IPS DF 6.9 (cell line): ENCODE measurements around the gene UCP3.

Source experiments
- DNase-seq: peaks from one replicate; pipeline ENCODE4 v3.0.0-alpha.2; 2013; ENCODE audit warnings: low read depth, low spot score
- H3K27ac ChIP-seq: one replicate; pipeline ENCODE4 v1.5.1; 2013; ENCODE audit warnings: low read length, control low read depth
- H3K27me3 ChIP-seq: 2 replicates; pipeline ENCODE4 v1.6.1; 2013; ENCODE audit warnings: mild to moderate bottlenecking, low read length; ENCODE audit not compliant: control insufficient read depth, insufficient read depth
- H3K36me3 ChIP-seq: 2 replicates; pipeline ENCODE4 v1.6.1; 2013; ENCODE audit warnings: low read length; ENCODE audit not compliant: control insufficient read depth, insufficient read depth
- H3K4me1 ChIP-seq: 2 replicates; pipeline ENCODE4 v1.6.1; 2013; ENCODE audit warnings: low read length; ENCODE audit not compliant: control insufficient read depth, insufficient read depth
- H3K4me3 ChIP-seq: 2 replicates; pipeline ENCODE4 v1.5.1; 2013; ENCODE audit warnings: mild to moderate bottlenecking, low read length
- H3K9me3 ChIP-seq: 2 replicates; pipeline ENCODE4 v1.6.1; 2013; ENCODE audit warnings: low read length, inconsistent platforms; ENCODE audit not compliant: control insufficient read depth, insufficient read depth
- WGBS: extraction: QIAGEN DNeasy Blood & Tissue Kit; methylation state at CpG from one replicate; pipeline ENCODE4 v1.1.7; 2013; ENCODE audit warnings: mixed read lengths, missing lambda C conversion rate; ENCODE audit not compliant: insufficient read length, insufficient coverage; 5-methylcytosine and 5-hydroxymethylcytosine counted together

UCP3 gene

GRCh38 chr11:73950869-73951710 lies 57.8 kb downstream of the UCP3 start, which contains the start of gene DNAJB13:
TSS of gene DNAJB13 (plus strand) at chr11:73951026. CDS start at chr11:73951070, 44 bp downstream.
- H3K4me1 ChIP-seq, result no peaks in the 10 kb centered on the region
- H3K36me3 ChIP-seq, result no peaks in the 10 kb centered on the region
- no peaks in the 10 kb centered on the region for H3K9me3 ChIP-seq
- peak; percentile 50 for DNase-seq
- WGBS, result no CpG with 5 or more reads among the region's 12 CpGs
- no peak within 1 kb of the TSS for H3K4me3 ChIP-seq
- no peaks in the 10 kb centered on the region for H3K27me3 ChIP-seq
- no peak within 1 kb of the TSS for H3K27ac ChIP-seq
